HG03060 (cell line): Measurements from ENCODE around the gene POLE3.
"Not testable (repeated sequence)": the region's sequence is repeated elsewhere in the genome, so short reads cannot be mapped to it uniquely, and the experiment has no call there.

Experiments used
- ATAC-seq: cut with Tn5 transposase; IDR thresholded peaks from one replicate; pipeline ENCODE4 v1.9.1; 2021; ENCODE audit warnings: low read depth, moderate number of reproducible peaks; ENCODE audit not compliant: unreplicated experiment

POLE3 gene

GRCh38 chr9:113410207-113410864, at the start of gene POLE3, which contains the start of gene C9orf43:
Gene POLE3, minus strand, starts transcription at chr9:113410675. Its CDS starts 382 bp downstream, at chr9:113410293.
Gene C9orf43, plus strand, starts transcription at chr9:113410747. Its CDS starts 2,747 bp downstream, at chr9:113413494.
- ATAC-seq = peak; percentile 74

- no peak for ATAC-seq
Observed at GRCh38 chr9:113456235-113456634, 45.8 kb upstream of the POLE3 start.

- no peak for ATAC-seq
Observed at GRCh38 chr9:113454914-113455761, 44.7 kb upstream of the POLE3 start.

GRCh38 chr9:113452113-113452605, 41.7 kb upstream of the POLE3 start:
- ATAC-seq = no peak

GRCh38 chr9:113449376-113449775, 38.9 kb upstream of the POLE3 start:
- ATAC-seq = no peak

GRCh38 chr9:113446323-113446740, 35.9 kb upstream of the POLE3 start:
- ATAC-seq = no peak

GRCh38 chr9:113444736-113445135, 34.3 kb upstream of the POLE3 start:
- ATAC-seq = no peak

- ATAC-seq = not testable (repeated sequence)
Observed at GRCh38 chr9:113437716-113438115, 27.2 kb upstream of the POLE3 start.

- ATAC-seq = no peak
Observed at GRCh38 chr9:113436728-113437515, 26.4 kb upstream of the POLE3 start.

GRCh38 chr9:113431191-113431590, 20.7 kb upstream of the POLE3 start:
- no peak for ATAC-seq

GRCh38 chr9:113428062-113428615, 17.7 kb upstream of the POLE3 start:
- no peak for ATAC-seq

- ATAC-seq = no peak
Observed at GRCh38 chr9:113427629-113428028, 17.2 kb upstream of the POLE3 start.

GRCh38 chr9:113426701-113427100, 16.2 kb upstream of the POLE3 start:
- no peak for ATAC-seq

GRCh38 chr9:113425072-113425471, 14.6 kb upstream of the POLE3 start:
- no peak for ATAC-seq

- ATAC-seq = no peak
Observed at GRCh38 chr9:113421726-113422125, 11.3 kb upstream of the POLE3 start.

- ATAC-seq = no peak
Observed at GRCh38 chr9:113417370-113417769, 6.9 kb upstream of the POLE3 start.

- peak; percentile 61 for ATAC-seq
Observed at GRCh38 chr9:113416149-113416721, 5.8 kb upstream of the POLE3 start.

GRCh38 chr9:113409883-113410206, 630 bp downstream of the POLE3 start:
- no peak for ATAC-seq

- ATAC-seq = no peak
Observed at GRCh38 chr9:113409481-113409880, 994 bp downstream of the POLE3 start.

GRCh38 chr9:113406873-113407511, 3.5 kb downstream of the POLE3 start:
- ATAC-seq = not testable (repeated sequence)
